COR-L47 (cell line): ENCODE data around the gene VRK1.
A peak's percentile ranks its signal among the peaks of the same experiment; 100 is the strongest.
"Not testable (repeated sequence)": the region's sequence is repeated elsewhere in the genome, so short reads cannot be mapped to it uniquely, and the experiment has no call there.

ENCODE experiments used
- DNase-seq: peaks from one replicate; lab custom pipeline; 2025; lab: John Stamatoyannopoulos, UW

Gene VRK1

GRCh38 chr14:96883974-96884373 lies 86.8 kb downstream of the VRK1 start:
- DNase-seq, result not testable (repeated sequence)

DNA sequence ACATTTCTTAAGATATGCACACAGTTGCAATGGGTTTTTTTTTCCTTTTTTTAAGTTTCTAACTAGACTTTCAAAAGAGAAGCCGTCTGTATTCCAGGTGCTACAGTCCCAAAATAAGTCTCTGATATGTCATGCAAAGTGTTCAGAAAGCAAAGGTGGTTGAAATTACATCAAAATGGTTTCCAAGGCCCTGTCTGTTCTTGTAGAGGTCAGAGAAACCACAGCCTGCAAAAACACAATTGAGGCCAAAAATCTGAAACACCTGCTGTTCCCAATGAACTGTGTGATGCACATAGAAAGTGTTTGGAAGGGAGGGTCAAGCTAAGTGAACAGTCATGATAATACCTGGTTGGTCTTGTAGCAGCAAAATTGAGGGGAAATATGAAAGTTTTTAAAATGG lies 91.0 kb downstream of the VRK1 start:
- no peak for DNase-seq

GRCh38 chr14:96888593-96888992 lies 91.4 kb downstream of the VRK1 start:
- DNase-seq, result peak; percentile 60

- DNase-seq, result no peak
These were observed 91.9 kb downstream of the VRK1 start for GRCh38 chr14:96889091-96889490.

DNA sequence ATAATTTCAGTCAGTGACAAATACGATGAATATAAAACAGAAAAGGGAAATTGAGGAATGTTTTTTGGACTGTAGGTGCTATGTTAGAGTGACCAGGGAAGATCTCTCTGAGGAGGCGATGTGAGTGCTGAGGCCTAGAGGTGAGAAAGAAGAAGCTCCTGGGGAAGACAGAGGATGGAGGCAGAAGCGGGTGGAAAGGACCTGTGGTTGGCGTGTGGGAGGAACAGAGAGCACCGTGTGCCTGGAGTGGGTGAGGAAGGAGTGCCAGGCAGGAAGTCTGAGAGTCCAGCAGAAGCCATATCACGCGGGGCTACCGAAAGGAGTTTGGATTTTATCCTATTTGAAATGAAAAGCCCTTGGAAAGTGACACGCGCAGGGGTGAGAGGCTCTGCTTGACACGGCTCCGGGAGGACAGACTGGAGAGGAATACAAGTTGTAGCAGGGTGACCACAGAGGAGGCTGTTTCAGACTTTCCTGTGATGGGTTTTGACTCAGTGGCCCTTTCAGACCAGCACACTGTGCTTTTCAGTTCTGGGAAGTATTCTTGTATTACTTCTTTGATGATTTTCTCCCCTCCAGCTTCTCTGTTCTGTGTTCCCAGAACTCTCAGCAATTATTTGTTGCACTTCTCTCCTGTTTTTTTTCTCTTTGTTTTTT lies 96.9 kb downstream of the VRK1 start:
- DNase-seq, result no peak

GRCh38 chr14:96894966-96895365 lies 97.8 kb downstream of the VRK1 start:
- DNase-seq, result no peak

DNA sequence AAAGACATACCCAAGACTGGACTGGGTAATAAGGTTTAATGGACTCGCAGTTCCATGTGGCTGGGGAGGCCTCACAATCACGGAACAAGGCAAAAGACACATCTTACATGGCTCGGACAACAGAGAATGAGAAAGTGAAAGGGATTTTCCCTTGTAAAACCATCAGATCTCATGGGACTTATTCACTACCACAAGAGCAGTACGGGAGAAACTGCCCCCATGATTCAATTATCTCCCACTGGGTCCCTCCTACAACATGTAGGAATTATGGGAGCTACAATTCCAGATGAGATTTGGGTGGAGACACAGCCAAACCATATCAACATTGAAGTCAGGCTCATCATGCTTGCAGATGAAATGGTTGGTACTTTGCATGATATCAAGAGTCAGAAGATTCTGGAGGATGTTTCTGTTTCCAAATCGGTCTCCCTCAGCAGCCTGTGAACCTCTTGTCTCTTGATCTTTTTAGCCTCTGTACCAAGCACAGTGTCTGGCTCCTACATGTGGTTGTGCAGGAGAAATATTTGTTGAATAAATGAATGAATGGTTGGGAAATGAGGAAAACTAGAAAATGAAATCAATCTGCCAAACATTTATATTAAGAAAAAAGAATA lies 98.6 kb downstream of the VRK1 start:
- no peak for DNase-seq

- no peak for DNase-seq
These were observed 100.0 kb downstream of the VRK1 start for GRCh38 chr14:96897184-96897583.

DNA sequence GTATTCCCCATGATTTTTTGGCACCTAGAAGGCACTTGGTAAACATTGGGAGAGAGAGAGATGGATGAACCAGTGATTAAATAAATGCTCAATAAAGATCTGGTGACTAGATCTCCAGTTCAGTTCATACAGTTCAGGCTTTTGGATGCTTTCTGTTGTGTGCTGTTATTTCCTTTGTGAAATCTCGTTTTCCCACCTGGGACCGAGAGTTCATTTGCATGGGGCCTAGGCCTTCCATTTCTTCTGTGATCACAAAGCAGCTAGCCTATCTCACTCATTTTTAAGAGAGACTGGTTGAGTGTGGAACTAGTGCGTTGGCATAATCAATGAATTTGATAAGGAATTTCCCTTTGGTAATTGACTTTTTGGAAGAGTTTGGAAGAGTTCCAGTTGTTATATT lies 104.0 kb downstream of the VRK1 start:
- no peak for DNase-seq

DNA sequence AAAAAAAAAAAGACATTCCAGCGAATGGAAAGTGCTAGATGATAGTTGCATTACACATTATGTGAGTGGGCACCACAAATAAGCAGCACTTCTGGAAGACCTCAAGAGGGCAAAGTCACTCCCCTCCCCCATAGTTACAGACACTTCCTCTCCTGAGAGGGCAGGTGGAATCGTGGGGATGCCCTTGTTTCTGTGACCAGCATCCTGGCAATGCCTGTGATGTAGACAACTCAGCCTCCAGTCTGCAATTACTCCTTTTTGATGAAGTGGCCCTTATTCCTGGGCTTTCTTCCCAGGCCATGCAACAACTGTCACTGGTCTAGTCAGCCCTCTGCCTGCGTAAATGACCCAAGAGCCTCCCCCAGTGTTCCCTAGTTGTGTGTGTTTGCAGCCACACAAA lies 104.8 kb downstream of the VRK1 start:
- DNase-seq, result no peak

GRCh38 chr14:96903444-96904023 lies 106.4 kb downstream of the VRK1 start:
- no peak for DNase-seq

- DNase-seq, result peak; percentile 7
These were observed 107.0 kb downstream of the VRK1 start for GRCh38 chr14:96904201-96904600.

- DNase-seq, result no peak
These were observed 107.9 kb downstream of the VRK1 start for GRCh38 chr14:96905065-96905464.

- DNase-seq, result no peak
These were observed 108.6 kb downstream of the VRK1 start for GRCh38 chr14:96905825-96906224.

- DNase-seq, result no peak
These were observed 109.3 kb downstream of the VRK1 start for GRCh38 chr14:96906434-96906833.

DNA sequence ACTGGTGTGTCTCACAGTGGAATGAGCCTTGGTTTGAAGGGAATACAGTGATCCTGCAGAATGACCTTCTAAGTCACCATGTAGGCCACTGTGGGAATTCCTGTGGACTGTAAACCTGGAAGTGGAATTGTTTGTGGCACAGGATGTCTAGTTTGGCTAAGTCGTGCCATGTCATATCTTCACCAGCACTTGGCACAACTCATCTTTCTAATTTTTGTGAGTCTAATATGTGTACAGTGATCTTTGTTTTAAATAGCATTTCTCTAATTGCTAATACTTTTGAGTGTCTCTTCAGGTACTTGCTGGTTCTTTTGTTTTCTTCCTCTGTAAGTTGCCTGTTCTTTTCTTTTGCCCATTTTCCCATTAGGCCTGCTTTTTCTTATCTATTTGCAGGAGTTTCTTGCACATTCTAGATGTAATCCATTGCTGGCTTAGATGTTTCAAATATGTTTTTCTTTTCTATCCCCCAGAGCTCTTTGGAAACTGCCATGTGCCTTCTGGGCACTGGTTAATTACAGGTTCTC lies 112.7 kb downstream of the VRK1 start:
- DNase-seq, result no peak

DNA sequence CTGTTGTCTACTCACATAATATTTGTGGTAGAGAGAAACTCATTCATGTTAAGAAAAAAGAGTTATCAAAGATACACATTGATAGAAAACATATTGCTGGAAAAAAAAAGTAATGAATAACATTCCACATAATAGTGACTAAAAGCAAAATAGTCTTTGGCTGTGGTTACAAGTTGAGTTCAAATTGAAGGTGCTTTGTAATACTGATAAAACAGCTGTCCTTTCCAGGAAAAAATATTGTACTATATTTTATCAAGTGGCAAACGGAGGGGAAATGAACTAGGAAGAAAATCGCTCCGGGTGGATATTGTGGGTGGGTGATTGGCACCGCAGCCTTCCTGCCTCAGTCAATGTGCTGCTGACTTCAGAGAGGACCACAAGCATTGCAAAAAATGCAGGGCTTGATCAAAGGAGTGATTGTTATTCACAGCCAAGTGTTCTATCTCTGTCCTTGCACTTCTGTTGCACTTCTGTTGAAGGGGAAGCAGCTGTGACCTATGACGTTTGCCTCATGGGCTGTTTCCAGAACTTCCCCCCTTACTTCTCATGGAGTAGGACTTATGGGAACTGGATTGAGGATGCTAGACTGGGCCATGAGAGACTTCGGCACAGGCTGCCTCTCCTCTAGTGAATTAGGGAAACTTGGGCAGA lies 114.4 kb downstream of the VRK1 start:
- no peak for DNase-seq

DNA sequence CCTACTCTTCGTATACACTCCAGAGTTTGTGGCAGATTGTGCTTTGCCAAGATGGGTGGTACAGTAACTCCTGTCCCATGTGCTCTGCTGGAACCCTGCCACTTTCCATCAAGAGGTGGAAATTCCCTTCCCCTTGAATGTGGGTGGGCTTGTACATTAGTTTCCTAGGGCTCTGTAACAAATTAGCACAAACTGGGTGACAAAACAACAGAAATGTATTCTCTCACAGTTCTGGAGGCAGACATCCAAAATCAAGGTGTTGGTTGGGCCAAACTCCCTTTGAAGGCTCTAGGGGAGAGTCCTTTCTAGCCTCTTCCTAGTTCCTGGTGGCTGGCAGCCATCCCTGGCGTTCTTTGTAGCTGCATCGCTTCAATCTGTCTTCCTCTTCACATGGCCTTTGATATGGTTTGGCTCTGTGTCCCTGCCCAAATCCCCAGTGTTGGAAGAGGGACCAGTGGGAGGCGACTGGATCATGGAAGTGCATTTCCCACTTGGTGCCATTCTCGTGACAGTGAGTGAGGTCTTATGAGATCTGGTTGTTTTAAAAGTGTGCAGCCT lies 117.5 kb downstream of the VRK1 start:
- DNase-seq, result no peak

DNA sequence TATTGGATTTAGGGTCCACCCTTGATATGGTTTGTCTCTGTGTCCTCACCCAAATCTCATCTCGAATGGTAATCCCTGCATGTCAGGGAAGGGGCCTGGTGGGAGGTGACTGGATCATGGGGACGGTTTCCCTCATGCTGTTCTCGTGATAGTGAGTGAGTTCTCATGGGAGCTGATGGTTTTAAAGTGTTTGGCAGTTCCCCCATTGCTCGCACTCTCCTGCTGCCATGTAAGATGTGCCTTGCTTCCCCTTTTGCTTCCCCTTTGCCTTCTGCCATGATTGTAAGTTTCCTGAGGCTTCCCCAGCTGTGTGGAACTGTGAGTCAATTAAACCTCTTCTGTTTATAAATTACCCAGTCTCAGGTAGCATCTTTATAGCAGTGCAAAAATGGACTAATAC lies 118.3 kb downstream of the VRK1 start:
- DNase-seq, result no peak

DNA sequence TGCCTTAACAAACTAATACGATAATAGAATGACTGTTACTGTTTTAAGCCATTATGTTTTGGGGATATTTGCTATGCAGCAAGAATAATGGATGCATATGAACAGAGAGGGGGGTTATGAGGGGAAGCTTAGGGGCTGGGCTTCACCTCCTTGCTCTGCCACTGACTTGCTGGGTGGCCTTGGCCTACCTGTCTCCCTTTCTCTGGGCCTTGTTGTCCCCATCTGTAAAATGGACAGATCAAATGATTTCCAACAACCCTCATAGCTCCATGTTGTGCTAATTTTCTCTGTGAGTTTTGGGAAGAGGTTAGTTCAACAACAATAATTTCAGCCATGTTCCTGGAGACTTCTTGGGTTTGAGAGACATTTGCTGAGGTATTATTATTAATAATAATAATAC lies 119.6 kb downstream of the VRK1 start:
- DNase-seq, result no peak

- DNase-seq, result no peak
These were observed 120.3 kb downstream of the VRK1 start for GRCh38 chr14:96917442-96917963.

GRCh38 chr14:96920023-96920422 lies 122.8 kb downstream of the VRK1 start:
- DNase-seq, result no peak
